ENCODE measurements around the gene TEX2.

- TF ChIP-seq CTCF (IDR thresholded peaks at IDR 0.05) (no peak), POLR2AphosphoS5 (IDR thresholded peaks at IDR 0.05) (no peak), POLR2A (IDR thresholded peaks at IDR 0.05) (no peak), EP300 (IDR thresholded peaks at IDR 0.05) (no peak)
Observed at GRCh38 chr17:64259426-64259825, 3.6 kb downstream of the TEX2 start.
